DOHH2 (cell line): ENCODE data around the gene ANO4.

Source experiments
- H3F3A ChIP-seq: fragments of 200-600 bp; sonication (generic), shearing (Covaris generic); 2 replicates; pipeline ENCODE4 v1.6.0; 2016; ENCODE audit warnings: antibody characterized with exemption, mild to moderate bottlenecking; ENCODE audit not compliant: control insufficient read depth, insufficient read depth
- H3K27ac ChIP-seq: fragments of 200-600 bp; sonication (generic); 2 replicates; pipeline ENCODE4 v1.5.1; 2014; ENCODE audit warnings: low read depth, mild to moderate bottlenecking, low read length, moderate library complexity
- H3K27me3 ChIP-seq: fragments of 200-600 bp; sonication (generic); 2 replicates; pipeline ENCODE4 v1.6.1; 2014; ENCODE audit warnings: mild to moderate bottlenecking, low read length, mixed read lengths; ENCODE audit not compliant: control insufficient read depth
- H3K36me3 ChIP-seq: fragments of 200-600 bp; sonication (generic); 2 replicates; pipeline ENCODE4 v1.6.1; 2014; ENCODE audit warnings: mild to moderate bottlenecking, low read length, moderate library complexity, mixed read lengths; ENCODE audit not compliant: control insufficient read depth
- H3K4me1 ChIP-seq: fragments of 200-600 bp; sonication (generic); 2 replicates; pipeline ENCODE4 v1.6.1; 2014; ENCODE audit warnings: mild to moderate bottlenecking, low read length, mixed read lengths; ENCODE audit not compliant: control insufficient read depth
- H3K4me2 ChIP-seq: fragments of 200-600 bp; sonication (generic); 2 replicates; pipeline ENCODE4 v1.6.0; 2014; ENCODE audit warnings: mild to moderate bottlenecking, low read length, moderate library complexity
- H3K4me3 ChIP-seq: fragments of 200-600 bp; sonication (generic); 2 replicates; pipeline ENCODE4 v1.5.1; 2014; ENCODE audit warnings: mild to moderate bottlenecking, low read length, mixed read lengths
- H3K79me2 ChIP-seq: fragments of 200-600 bp; sonication (generic); 2 replicates; pipeline ENCODE4 v1.6.1; 2014; ENCODE audit warnings: mild to moderate bottlenecking, low read length, mixed read lengths; ENCODE audit not compliant: control insufficient read depth
- H3K9me2 ChIP-seq: fragments of 200-600 bp; sonication (generic); replicated peaks from 2 replicates; pipeline ENCODE4 v1.6.1; 2014; ENCODE audit warnings: mild to moderate bottlenecking, low read length, mixed read lengths; ENCODE audit not compliant: control insufficient read depth
- H3K9me3 ChIP-seq: fragments of 200-600 bp; sonication (generic); 2 replicates; pipeline ENCODE4 v1.6.1; 2014; ENCODE audit warnings: antibody characterized with exemption, low read length, mixed read lengths; ENCODE audit not compliant: control insufficient read depth, insufficient read depth
- H4K20me1 ChIP-seq: fragments of 200-600 bp; sonication (generic); 2 replicates; pipeline ENCODE4 v1.6.0; 2014; ENCODE audit warnings: low read depth, mild to moderate bottlenecking, antibody characterized with exemption, low read length, moderate library complexity; ENCODE audit not compliant: control insufficient read depth, insufficient read depth
- CTCF ChIP-seq: fragments of 200-600 bp; sonication (generic); IDR thresholded peaks from one replicate; pipeline ENCODE4 v1.5.1; 2014; ENCODE audit warnings: antibody characterized with exemption, mild to moderate bottlenecking, low read depth, low read length; ENCODE audit not compliant: poor library complexity, severe bottlenecking
- EZH2phosphoT487 ChIP-seq: fragments of 200-600 bp; sonication (generic); IDR thresholded peaks from 2 replicates; pipeline ENCODE4 v1.6.1; 2017; ENCODE audit warnings: borderline replicate concordance, mild to moderate bottlenecking, antibody characterized with exemption, low read length, moderate library complexity, mixed read lengths

The ANO4 gene

DNA sequence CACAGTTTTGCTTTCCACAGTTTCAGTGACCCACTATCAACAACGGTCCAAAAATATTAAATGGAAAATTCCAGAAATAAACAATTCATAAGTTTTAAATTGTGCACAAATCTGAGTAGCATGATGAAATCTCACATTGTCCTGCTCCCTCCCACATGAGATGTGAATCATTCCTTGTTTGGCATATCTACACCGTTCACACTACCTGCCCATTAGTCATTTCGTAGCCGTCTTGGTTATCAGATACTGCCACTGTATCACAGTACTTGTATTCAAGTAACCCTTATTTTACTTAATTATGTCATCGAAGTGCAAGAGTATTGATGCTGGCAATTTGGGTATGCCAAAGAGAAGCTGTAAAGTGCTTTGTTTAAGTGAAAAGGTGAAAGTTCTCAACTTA, 270.1 kb downstream of the ANO4 start:
- Histone ChIP-seq H3K4me3 (no peak overlapping the region), H3K36me3 (no peaks in the 10 kb centered on the region), H3K4me1 (no peaks in the 10 kb centered on the region), H3K4me2 (no peak overlapping the region), H3K9me3 (no peaks in the 10 kb centered on the region), H3K27me3 (no peaks in the 10 kb centered on the region), H3F3A (no peaks in the 10 kb centered on the region), H4K20me1 (no peaks in the 10 kb centered on the region), H3K27ac (no peak overlapping the region), H3K9me2 (no peaks in the 10 kb centered on the region), H3K79me2 (no peaks in the 10 kb centered on the region)
- TF ChIP-seq EZH2phosphoT487 = no peak
- TF ChIP-seq CTCF = no peak

GRCh38 chr12:101066489-101066888, 271.9 kb downstream of the ANO4 start:
- H3K79me2 ChIP-seq = no peaks in the 10 kb centered on the region
- TF ChIP-seq EZH2phosphoT487 (no peak), CTCF (no peak)
- no peak overlapping the region for H3K4me2 ChIP-seq
- no peaks in the 10 kb centered on the region for H4K20me1 ChIP-seq
- H3K9me3 ChIP-seq = no peaks in the 10 kb centered on the region
- no peak overlapping the region for H3K27ac ChIP-seq
- no peaks in the 10 kb centered on the region for H3K9me2 ChIP-seq
- H3K4me3 ChIP-seq = no peak overlapping the region
- no peaks in the 10 kb centered on the region for H3K36me3 ChIP-seq
- no peaks in the 10 kb centered on the region for H3K27me3 ChIP-seq
- no peaks in the 10 kb centered on the region for H3K4me1 ChIP-seq
- H3F3A ChIP-seq = no peaks in the 10 kb centered on the region

DNA sequence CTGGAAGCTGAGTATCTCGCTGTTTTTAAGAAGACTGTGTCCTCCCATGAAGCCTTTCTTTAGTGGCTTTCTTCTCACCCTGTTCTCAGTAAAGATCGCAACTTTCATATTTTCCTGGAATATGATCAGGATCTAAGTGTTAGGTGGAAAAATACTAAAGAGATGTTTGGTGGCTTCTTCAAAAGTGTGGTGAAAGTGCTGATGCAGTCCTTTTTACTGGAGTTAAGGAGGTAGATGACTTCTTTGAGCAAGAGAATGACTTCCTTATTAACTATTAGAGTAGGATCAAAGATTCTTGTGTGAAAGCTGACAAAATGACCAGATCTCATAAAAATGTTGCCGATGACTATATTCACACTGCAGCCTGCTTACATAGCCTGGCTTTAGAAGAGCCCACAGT, 273.8 kb downstream of the ANO4 start:
- Histone ChIP-seq H4K20me1 (no peaks in the 10 kb centered on the region), H3K4me1 (no peaks in the 10 kb centered on the region), H3K9me2 (no peaks in the 10 kb centered on the region), H3K9me3 (no peaks in the 10 kb centered on the region), H3K27ac (no peak overlapping the region), H3K27me3 (no peaks in the 10 kb centered on the region), H3K79me2 (no peaks in the 10 kb centered on the region), H3K4me3 (no peak overlapping the region), H3F3A (no peaks in the 10 kb centered on the region), H3K4me2 (no peak overlapping the region), H3K36me3 (no peaks in the 10 kb centered on the region)
- no peak for TF ChIP-seq CTCF
- TF ChIP-seq EZH2phosphoT487 = no peak

DNA sequence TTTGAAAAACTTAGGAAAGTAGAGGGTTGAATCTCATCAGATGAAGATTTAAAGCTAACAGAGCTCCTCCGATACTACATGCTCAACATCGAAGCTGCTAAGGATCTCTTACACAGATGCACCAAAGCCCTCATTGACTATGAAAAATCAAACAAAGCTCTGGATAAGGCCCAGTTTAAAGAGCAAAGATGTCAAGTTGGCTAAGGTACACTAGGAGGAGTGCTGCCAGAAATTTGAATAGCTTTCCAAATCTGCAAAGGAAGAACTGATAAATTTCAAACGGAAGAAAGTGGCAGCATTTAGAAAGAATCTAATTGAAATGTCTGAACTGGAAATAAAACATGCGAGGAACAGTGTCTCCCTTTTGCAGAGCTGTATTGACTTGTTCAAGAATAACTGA, 274.3 kb downstream of the ANO4 start:
- no peak overlapping the region for H3K27ac ChIP-seq
- H4K20me1 ChIP-seq = no peaks in the 10 kb centered on the region
- no peak for TF ChIP-seq EZH2phosphoT487
- TF ChIP-seq CTCF = no peak
- no peaks in the 10 kb centered on the region for H3F3A ChIP-seq
- H3K4me1 ChIP-seq = no peaks in the 10 kb centered on the region
- no peak overlapping the region for H3K4me3 ChIP-seq
- H3K4me2 ChIP-seq = no peak overlapping the region
- no peaks in the 10 kb centered on the region for H3K36me3 ChIP-seq
- H3K79me2 ChIP-seq = no peaks in the 10 kb centered on the region
- H3K9me2 ChIP-seq = no peaks in the 10 kb centered on the region
- H3K9me3 ChIP-seq = no peaks in the 10 kb centered on the region
- no peaks in the 10 kb centered on the region for H3K27me3 ChIP-seq
